T follicular helper cell (primary cell): ENCODE measurements around the gene TUBB.
A peak's percentile ranks its signal among the peaks of the same experiment; 100 is the strongest.
"Not testable (repeated sequence)": the region's sequence is repeated elsewhere in the genome, so short reads cannot be mapped to it uniquely, and the experiment has no call there.

ENCODE experiments used
- DNase-seq: peaks from one replicate; pipeline ENCODE4 v3.0.0-alpha.2; 2020; ENCODE audit warnings: low read depth

Gene TUBB

DNA sequence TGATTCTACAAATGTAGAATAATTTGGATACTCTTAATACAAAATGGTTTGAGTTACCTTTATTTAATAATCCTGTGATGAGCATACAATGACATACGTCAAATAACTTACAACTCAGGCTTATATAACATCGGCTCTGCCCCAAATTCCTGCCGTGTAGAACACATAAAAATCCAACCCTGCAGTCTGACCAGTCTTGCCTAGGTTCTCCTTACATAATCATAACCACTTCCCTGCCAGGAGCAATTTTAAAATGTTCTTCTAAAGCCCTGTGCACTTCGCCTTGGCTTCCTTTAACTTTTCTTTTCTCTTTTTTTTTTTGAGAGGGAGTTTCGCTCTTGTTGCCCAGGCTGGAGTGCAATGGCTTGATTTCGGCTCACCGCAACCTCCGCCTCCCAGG, 40.4 kb downstream of the TUBB start:
- DNase-seq: no peak

- DNase-seq: no peak
These were observed 41.8 kb downstream of the TUBB start for GRCh38 chr6:30761791-30762429.

GRCh38 chr6:30763155-30763617, 43.0 kb downstream of the TUBB start:
- DNase-seq: no peak

- no peak for DNase-seq
These were observed 43.7 kb downstream of the TUBB start for GRCh38 chr6:30763618-30764489.

DNA sequence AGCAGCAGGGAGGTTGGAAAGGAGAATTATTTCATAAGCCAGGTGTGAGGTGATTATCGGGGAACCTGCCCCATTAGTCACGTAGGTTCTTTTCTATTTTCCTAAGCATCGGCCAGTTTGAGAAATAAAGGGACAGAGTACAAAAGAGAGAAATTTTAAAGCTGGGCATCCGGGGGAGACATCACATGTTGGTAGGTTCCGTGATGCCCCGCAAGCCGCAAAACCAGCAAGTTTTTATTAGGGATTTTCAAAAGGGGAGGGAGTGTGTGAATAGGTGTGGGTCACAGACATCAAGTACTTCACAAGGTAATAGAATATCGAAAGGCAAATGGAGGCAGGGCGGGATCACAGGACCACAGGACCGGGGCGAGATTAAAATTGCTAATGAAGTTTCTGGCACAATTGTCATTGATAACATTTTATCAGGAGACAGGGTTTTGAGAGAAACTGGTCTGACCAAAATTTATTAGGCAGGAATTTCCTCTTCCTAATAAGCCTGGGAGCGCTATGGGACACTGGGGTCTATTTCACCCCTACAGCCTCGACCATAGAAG, 44.4 kb downstream of the TUBB start:
- not testable (repeated sequence) for DNase-seq

DNA sequence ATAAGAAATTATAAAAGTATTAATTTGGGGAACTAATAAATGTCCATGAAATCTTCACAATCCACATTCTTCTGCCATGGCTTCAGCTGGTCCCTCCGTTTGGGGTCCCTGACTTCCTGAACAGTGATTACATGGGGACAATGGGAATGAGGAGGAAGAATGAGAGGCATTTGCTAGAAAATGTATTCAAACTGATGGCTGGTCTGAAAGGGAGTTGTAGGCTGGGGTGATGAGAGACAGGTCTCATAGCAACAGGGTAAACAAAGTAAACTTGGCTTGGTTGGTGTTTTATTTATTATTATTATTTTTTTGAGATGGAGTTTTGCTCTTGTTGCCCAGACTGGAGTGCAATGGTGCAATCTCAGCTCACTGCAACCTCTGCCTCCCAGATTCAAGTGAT, 45.3 kb downstream of the TUBB start:
- not testable (repeated sequence) for DNase-seq

- no peak for DNase-seq
These were observed 46.5 kb downstream of the TUBB start for GRCh38 chr6:30766461-30767157.

DNA sequence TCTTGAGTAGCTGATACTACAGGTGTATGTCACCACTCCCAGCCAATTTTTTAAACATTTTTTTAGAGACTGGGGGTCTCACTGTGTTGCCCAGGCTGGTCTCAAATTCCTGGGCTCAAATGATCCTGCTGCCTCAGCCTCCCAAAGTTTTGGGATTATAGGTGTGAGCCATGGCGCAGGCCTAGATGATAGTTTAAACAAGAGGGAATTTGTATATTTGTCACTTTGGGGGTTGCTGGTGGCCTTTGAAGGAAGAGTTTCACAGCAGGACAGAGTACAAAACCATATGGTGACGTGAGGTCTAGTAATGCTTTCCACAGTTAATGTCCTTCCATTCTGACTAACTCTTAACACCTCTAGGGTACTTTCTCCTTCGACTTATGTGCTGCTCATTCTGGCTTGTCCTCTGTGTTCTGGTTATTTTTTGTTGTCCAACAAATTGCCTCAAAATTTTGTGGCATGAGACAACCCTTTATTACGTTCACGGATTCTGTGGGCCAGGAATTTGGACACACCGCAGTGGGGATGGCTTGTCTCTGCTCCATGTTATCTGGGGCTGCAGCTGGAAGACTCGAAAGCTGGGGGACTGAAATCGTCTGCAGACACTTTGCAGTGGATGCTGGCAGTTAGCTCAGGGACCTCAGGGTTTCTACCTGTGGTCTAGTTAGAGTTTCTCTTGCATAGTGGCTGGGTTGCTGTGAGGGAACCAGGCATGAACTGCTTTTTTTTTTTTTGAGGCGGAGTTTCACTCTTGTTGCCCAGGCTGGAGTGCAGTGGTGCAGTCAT, 47.2 kb downstream of the TUBB start:
- DNase-seq: no peak

- no peak for DNase-seq
These were observed 47.8 kb downstream of the TUBB start for GRCh38 chr6:30767944-30768301.

DNA sequence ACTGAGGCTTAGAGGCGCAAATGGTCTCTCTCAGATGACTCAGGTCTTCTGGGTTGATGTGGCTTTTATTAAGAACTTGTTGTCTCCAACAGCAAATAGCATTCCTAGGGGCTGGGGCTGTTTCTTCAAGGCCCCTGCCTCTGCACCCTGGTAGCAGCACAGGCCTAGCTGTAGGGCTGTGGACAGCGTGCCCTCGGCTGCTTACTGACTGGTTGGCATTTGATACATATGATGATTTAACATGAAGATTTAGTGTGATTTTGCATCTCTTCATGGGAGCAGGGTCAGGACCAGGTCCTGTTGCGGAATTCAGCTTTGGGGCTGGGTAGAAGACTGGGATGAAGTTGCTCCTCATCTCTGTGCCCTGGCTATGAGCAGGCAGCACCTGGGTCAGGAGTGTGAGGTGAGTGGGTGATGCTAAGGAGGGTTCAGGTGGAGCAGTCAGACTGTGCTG, 48.5 kb downstream of the TUBB start:
- no peak for DNase-seq

- peak; percentile 29 for DNase-seq
These were observed 49.1 kb downstream of the TUBB start for GRCh38 chr6:30769088-30769852.

- no peak for DNase-seq
These were observed 49.8 kb downstream of the TUBB start for GRCh38 chr6:30769853-30770524.

GRCh38 chr6:30770592-30770991, 50.4 kb downstream of the TUBB start:
- no peak for DNase-seq

DNA sequence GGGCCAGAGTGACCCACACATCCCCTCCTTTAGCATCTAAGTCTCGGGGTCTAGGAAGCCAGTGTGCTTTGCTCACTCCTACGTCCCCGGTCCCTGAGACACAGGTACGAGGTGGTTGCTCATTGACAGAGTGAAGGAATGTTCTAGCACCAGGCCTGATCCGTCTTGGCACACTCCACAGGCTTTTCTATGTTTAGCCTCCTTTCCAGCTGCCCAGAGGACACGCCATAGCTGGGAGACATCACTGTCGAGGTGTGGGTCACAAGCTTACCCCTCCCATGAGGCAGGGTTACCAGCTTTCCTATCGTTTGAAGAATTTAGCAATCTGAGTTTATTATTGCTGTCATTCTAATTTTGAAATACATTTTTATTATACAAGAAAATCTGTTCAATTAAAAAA, 54.5 kb downstream of the TUBB start:
- DNase-seq: no peak
